Measurements from ENCODE around the gene FGGY. TPM values are rescaled to one million over a fixed set of nuclear protein-coding genes. Genes with fewer than 3 reads are reported as not detected.

Gene FGGY
- total RNA-seq, 1 donor from 2014 or later: 18.2 TPM

DNA sequence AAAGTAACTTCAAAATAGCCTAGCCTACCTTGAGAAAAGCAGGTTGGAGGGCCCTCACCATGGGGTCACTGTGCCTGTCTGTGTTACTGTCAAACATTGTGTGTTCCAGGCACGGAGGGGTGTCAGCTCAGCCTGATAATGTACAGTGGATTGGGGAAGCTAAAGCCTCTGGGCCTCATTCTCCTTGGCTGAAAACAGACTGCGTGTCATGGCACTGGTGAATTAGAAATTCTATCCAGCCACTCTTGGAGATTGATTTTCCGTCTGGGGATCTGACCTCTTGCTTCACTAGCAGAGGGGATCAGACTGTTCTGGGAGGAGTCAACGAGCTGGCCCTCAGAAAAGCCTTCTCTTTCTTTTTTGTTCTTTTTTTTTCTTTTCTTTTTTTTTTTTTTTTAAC is 394.4 kb downstream of the FGGY start:
- Mint-ChIP-seq H3K4me1 (ENCODE audit: low read depth) (peaks cover 27% of the 10 kb centered on the region), H3K4me3 (ENCODE audit: low read depth) (no peak overlapping the region), H3K9me3 (ENCODE audit: low read depth) (no peaks in the 10 kb centered on the region), H3K27me3 (no peaks in the 10 kb centered on the region), H3K27ac (peak overlapping the region; percentile 55), H3K36me3 (ENCODE audit: insufficient read depth) (no peaks in the 10 kb centered on the region)
- TF ChIP-seq, protein P1, sequence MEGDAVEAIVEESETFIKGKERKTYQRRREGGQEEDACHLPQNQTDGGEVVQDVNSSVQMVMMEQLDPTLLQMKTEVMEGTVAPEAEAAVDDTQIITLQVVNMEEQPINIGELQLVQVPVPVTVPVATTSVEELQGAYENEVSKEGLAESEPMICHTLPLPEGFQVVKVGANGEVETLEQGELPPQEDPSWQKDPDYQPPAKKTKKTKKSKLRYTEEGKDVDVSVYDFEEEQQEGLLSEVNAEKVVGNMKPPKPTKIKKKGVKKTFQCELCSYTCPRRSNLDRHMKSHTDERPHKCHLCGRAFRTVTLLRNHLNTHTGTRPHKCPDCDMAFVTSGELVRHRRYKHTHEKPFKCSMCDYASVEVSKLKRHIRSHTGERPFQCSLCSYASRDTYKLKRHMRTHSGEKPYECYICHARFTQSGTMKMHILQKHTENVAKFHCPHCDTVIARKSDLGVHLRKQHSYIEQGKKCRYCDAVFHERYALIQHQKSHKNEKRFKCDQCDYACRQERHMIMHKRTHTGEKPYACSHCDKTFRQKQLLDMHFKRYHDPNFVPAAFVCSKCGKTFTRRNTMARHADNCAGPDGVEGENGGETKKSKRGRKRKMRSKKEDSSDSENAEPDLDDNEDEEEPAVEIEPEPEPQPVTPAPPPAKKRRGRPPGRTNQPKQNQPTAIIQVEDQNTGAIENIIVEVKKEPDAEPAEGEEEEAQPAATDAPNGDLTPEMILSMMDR (IDR thresholded peaks at IDR 0.05; ENCODE audit: unreplicated experiment): no peak
- no peak for DNase-seq (ENCODE audit: low spot score, unreplicated experiment)

DNA sequence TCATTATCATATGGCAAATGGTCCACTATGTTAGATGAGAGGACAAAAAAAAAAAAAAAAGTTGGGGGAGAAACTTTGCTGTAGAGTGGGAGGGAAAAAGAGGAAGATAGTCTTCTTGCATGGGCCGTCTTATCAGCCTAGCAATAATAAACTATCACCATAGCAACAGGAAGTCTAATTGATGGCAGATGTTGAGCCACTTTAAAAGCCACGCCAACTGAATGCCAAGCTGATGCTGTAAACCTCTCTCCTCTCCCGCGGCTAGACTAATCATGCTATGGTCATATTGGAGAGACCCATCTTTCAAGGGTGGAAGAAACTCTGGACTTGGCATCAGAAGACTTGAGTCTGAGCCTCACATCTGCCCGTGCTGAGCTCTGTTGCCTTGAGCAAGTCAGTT is 395.7 kb downstream of the FGGY start:
- peaks cover 31% of the 10 kb centered on the region for H3K4me1 Mint-ChIP-seq (ENCODE audit: low read depth)
- no peak for DNase-seq (ENCODE audit: low spot score, unreplicated experiment)
- no peaks in the 10 kb centered on the region for H3K9me3 Mint-ChIP-seq (ENCODE audit: low read depth)
- H3K27me3 Mint-ChIP-seq: no peaks in the 10 kb centered on the region
- H3K27ac Mint-ChIP-seq: no peak overlapping the region
- TF ChIP-seq, protein P1 (IDR thresholded peaks at IDR 0.05; ENCODE audit: unreplicated experiment): no peak
- no peak overlapping the region for H3K4me3 Mint-ChIP-seq (ENCODE audit: low read depth)
- no peaks in the 10 kb centered on the region for H3K36me3 Mint-ChIP-seq (ENCODE audit: insufficient read depth)

DNA sequence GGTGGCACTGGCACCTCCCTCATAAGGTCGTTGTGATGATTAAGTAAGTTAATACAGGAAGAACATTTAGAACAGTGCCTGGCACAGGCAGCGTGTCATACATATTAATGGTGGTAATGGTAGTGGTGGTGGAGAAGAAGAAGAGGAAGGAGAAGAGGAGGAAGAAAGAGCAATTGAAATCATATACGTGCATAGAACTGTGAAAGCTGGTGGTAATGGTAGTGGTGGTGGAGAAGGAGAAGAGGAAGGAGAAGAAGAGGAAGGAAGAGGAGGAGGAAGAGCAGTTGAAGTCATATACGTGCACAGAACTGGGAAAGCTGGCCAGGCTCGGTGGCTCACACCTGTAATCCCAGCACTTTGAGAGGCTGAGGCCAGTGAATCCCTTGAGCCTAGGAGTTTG is 396.5 kb downstream of the FGGY start:
- Mint-ChIP-seq H3K9me3 (ENCODE audit: low read depth) (no peaks in the 10 kb centered on the region), H3K27me3 (no peaks in the 10 kb centered on the region), H3K4me3 (ENCODE audit: low read depth) (no peak overlapping the region), H3K27ac (no peak overlapping the region), H3K36me3 (ENCODE audit: insufficient read depth) (no peaks in the 10 kb centered on the region), H3K4me1 (ENCODE audit: low read depth) (peaks cover 36% of the 10 kb centered on the region)
- TF ChIP-seq, protein P1 (IDR thresholded peaks at IDR 0.05; ENCODE audit: unreplicated experiment): no peak
- no peak for DNase-seq (ENCODE audit: low spot score, unreplicated experiment)

DNA sequence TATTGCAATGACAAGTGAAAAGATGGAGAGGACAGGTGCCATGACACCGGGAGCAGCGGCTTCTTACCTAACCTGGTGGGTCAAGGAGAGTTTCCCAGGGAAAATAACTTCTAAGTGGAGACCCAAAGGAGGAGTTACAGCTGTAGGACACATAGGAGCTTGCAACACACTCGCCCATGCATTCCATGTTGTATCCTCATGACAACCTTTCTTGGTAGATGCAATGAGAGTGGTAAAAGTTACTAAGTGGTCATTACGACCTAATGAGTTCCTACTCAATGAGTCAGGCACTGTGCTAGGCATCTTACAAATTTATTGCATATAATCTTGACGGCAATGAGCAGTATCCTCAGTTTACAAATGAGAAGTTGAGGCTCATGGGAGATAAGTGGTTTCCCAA is 398.4 kb downstream of the FGGY start:
- TF ChIP-seq, protein P1 (IDR thresholded peaks at IDR 0.05; ENCODE audit: unreplicated experiment): no peak
- peaks cover 34% of the 10 kb centered on the region for H3K4me1 Mint-ChIP-seq (ENCODE audit: low read depth)
- no peaks in the 10 kb centered on the region for H3K27me3 Mint-ChIP-seq
- H3K4me3 Mint-ChIP-seq (ENCODE audit: low read depth): no peak overlapping the region
- H3K36me3 Mint-ChIP-seq (ENCODE audit: insufficient read depth): no peaks in the 10 kb centered on the region
- no peak overlapping the region for H3K27ac Mint-ChIP-seq
- no peaks in the 10 kb centered on the region for H3K9me3 Mint-ChIP-seq (ENCODE audit: low read depth)
- DNase-seq (ENCODE audit: low spot score, unreplicated experiment): no peak

DNA sequence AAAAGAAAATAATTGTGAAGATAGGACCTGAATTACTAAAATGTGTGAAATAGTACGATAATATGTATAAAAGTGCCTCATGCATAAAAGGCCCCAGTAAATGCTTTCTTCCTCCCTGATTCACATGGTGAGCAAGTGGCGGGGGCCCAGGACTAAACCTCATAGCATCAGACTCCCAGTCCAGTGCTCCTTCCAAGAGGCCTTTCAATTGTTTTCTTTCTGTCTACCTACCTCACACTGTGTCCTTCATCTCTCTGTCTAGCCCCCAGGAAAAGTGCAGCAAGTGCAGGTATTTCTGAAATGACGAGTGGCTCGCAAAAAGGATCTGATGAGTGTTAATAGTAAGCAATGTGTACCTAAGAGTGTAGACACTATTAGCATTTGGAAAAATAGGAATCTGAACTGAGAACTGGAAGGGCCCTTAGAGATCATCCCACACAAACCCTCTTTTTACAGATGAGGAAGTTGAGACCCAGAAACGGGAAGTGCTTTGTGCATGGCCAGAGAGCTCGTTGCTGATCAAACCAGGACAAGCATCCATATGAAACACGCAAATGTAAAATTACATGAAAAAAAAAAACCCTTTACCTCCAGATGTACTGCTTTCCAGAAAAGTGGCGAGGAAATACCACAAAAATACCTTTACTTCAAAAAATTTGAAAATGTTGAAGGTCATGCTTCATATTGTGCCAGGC is 399.7 kb downstream of the FGGY start:
- no peak overlapping the region for H3K27ac Mint-ChIP-seq
- H3K4me3 Mint-ChIP-seq (ENCODE audit: low read depth): no peak overlapping the region
- H3K36me3 Mint-ChIP-seq (ENCODE audit: insufficient read depth): no peaks in the 10 kb centered on the region
- peaks cover 22% of the 10 kb centered on the region for H3K4me1 Mint-ChIP-seq (ENCODE audit: low read depth)
- H3K27me3 Mint-ChIP-seq: peaks cover 2% of the 10 kb centered on the region
- TF ChIP-seq, protein P1 (IDR thresholded peaks at IDR 0.05; ENCODE audit: unreplicated experiment): no peak
- no peaks in the 10 kb centered on the region for H3K9me3 Mint-ChIP-seq (ENCODE audit: low read depth)
- DNase-seq (ENCODE audit: low spot score, unreplicated experiment): no peak
